ENCODE data around the gene UBD. TPM values are rescaled to one million over a fixed set of nuclear protein-coding genes. Genes with fewer than 3 reads are reported as not detected.

UBD gene
- total RNA-seq: under 1 TPM in 1 of 4 donors, not detected in 3; 0.71 TPM
- 100 to 1,000 TPM in 1 of 3 donors, 10 to 100 TPM in 1, 1 to 10 TPM in 1; 4.8 to 207 (median 15.3) TPM for polyA plus RNA-seq

- WGBS, 2 donors: 61 to 78% methylated on average over 6 of the region's 6 CpGs
- DNase-seq: no peak
- Histone ChIP-seq H3K4me1 (no peaks in the 10 kb centered on the region), H3K27ac (no peak within 1 kb of the TSS), H3K9me3 (no peaks in the 10 kb centered on the region), H3K27me3 (peaks cover 4 to 29% (median 5%) of the 10 kb centered on the region in 3 donors), H3K4me3 (no peak within 1 kb of the TSS), H3K36me3 (no peaks in the 10 kb centered on the region)
- TF ChIP-seq POLR2AphosphoS5 (IDR thresholded peaks at IDR 0.05): no peak
- no peak for TF ChIP-seq POLR2A (IDR thresholded peaks at IDR 0.05)
- TF ChIP-seq EP300 (IDR thresholded peaks at IDR 0.05): no peak
- TF ChIP-seq CTCF (IDR thresholded peaks at IDR 0.05): no peak
- intact Hi-C loops (cut with DNase I): no loop called here
These were observed at the start of gene UBD for GRCh38 chr6:29559524-29560287. TSS of gene UBD (minus strand) at chr6:29559732. CDS start at chr6:29559701, 31 bp downstream.

GRCh38 chr6:29608131-29608530, 48.6 kb upstream of the UBD start:
- Histone ChIP-seq H3K9me3 (no peaks in the 10 kb centered on the region), H3K27me3 (no peaks in the 10 kb centered on the region), H3K36me3 (peaks cover 26 to 99% (median 61%) of the 10 kb centered on the region in 4 donors), H3K27ac (no peak overlapping the region), H3K4me3 (no peak overlapping the region), H3K4me1 (no peaks in the 10 kb centered on the region)
- DNase-seq: no peak
- intact Hi-C loops (cut with DNase I): no loop called here
- TF ChIP-seq POLR2AphosphoS5 (IDR thresholded peaks at IDR 0.05): no peak
- TF ChIP-seq CTCF (IDR thresholded peaks at IDR 0.05): no peak
- no peak for TF ChIP-seq POLR2A (IDR thresholded peaks at IDR 0.05)
- TF ChIP-seq EP300 (IDR thresholded peaks at IDR 0.05): no peak

- TF ChIP-seq POLR2A (IDR thresholded peaks at IDR 0.05) (no peak), CTCF (IDR thresholded peaks at IDR 0.05) (no peak), EP300 (IDR thresholded peaks at IDR 0.05) (no peak), POLR2AphosphoS5 (IDR thresholded peaks at IDR 0.05) (no peak)
- Histone ChIP-seq H3K9me3 (no peaks in the 10 kb centered on the region), H3K27me3 (no peaks in the 10 kb centered on the region), H3K4me1 (no peaks in the 10 kb centered on the region), H3K36me3 (peaks cover 24 to 74% (median 48%) of the 10 kb centered on the region in 4 donors), H3K4me3 (no peak overlapping the region), H3K27ac (no peak overlapping the region)
- intact Hi-C loops (cut with DNase I): no loop called here
- 77 to 87% methylated on average over 2 of the region's 2 CpGs for WGBS, 2 donors
- DNase-seq: no peak
These were observed 44.4 kb upstream of the UBD start for GRCh38 chr6:29603930-29604329.

GRCh38 chr6:29603456-29603855, 43.9 kb upstream of the UBD start:
- TF ChIP-seq EP300 (IDR thresholded peaks at IDR 0.05): no peak
- TF ChIP-seq CTCF (IDR thresholded peaks at IDR 0.05): no peak
- no peak for TF ChIP-seq POLR2A (IDR thresholded peaks at IDR 0.05)
- no peak for TF ChIP-seq POLR2AphosphoS5 (IDR thresholded peaks at IDR 0.05)
- H3K27me3 ChIP-seq: no peaks in the 10 kb centered on the region
- no peak for DNase-seq
- no peak overlapping the region for H3K27ac ChIP-seq
- intact Hi-C loops (cut with DNase I): no loop called here
- no peaks in the 10 kb centered on the region for H3K4me1 ChIP-seq
- H3K9me3 ChIP-seq: no peaks in the 10 kb centered on the region
- H3K36me3 ChIP-seq: peaks cover 20 to 69% (median 44%) of the 10 kb centered on the region in 4 donors
- no peak overlapping the region for H3K4me3 ChIP-seq
- WGBS, 2 donors: 88 to 91% methylated on average over 11 of the region's 11 CpGs
